Stimulated activated CD4-positive, alpha-beta T cell treated with anti-CD3 and anti-CD28 coated beads, TNF-alpha, amount 100 ng/mL, for 24 hours (primary cell): ENCODE results near the gene NOC2L.
"Not testable (repeated sequence)": the region's sequence is repeated elsewhere in the genome, so short reads cannot be mapped to it uniquely, and the experiment has no call there.

ENCODE experiments used
- DNase-seq, 3 experiments: peaks; one replicate each; pipeline ENCODE4 v3.0.0-alpha.2; 2020; ENCODE audit warnings: low read depth in 3 of 3

The NOC2L gene

GRCh38 chr1:904310-904950 lies 54.6 kb downstream of the NOC2L start:
- DNase-seq: peak; percentile 69 to 82 (median 77)

DNA sequence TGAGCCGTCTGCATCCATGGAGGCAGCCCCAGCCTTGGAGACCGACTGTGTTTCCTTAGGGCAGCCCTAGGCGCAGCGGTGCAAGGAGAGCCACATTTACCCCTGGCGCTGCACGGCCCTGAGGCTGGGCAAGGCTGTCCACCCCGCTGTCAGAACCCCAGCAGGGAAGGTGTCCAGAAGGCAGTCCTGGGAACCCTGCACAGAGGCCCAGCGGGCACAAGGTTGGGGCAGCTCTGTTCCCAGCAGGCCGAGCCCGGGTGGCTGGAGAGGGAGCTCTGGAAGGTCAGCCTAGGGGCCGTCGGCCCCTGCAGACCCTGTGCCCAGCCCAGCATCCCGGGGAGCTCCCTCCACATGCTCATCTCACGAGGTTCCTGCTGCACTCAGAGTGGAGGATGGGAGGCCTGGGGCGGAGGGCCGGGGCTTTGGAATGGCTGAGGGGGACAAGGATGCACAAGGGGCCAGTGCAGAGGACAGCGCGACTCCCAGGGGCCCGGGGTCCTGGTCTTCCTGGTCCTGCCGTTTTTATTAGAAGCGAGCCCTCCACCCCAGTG lies 55.3 kb downstream of the NOC2L start:
- no peak for DNase-seq

GRCh38 chr1:903305-903704 lies 55.8 kb downstream of the NOC2L start:
- no peak for DNase-seq

DNA sequence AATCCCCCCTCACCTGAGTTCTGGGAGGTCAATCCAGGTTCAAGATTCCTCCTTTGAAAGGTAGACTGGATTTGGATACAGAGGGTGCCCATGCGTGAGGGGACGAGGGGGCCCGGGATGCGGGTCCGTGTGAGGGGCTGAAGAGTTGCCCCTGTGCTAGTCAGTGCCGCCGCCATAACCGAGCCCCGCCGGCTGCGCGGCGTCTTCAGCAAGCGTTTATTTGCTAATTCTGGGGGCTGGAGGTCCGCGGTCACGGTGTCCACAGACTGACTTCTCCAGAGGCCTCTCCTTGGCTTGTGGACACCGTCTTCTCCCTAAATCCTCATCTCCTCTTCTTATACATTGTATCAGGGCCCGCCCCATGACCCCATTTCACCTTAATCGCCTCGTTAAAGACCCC lies 56.3 kb downstream of the NOC2L start:
- DNase-seq: no peak

GRCh38 chr1:901108-901859 lies 57.8 kb downstream of the NOC2L start:
- no peak for DNase-seq

DNA sequence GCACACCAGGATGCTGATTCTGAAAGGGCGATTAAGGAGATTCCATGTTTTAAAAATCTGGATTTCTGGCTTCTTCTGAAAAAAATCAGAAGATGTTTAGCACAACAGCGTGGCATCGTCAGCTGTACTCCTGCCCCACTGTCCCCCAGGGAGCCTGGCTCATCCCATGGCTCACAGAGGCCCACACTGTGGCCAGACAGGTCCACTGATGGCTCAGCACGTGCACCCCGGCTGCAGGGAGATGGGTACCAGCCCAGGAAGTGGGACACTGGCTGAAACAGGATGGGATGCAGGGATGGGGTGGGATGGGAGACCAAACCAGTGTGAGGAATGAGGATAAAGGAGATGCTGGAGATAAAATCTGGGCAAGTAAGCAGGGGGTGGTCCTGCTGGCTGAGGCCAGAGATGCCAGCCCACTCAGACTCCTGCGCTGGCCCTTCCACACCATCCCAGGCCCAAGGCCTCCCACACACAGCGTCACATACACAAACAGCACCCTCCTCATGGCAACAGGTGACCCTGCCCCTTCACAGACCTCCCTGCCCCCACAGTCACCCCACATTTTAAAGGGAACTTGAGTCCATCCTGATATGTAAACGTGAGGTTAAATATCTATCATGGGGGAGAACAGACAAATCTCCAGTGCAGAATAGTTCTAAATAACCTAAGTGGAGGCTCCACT lies 59.3 kb downstream of the NOC2L start:
- DNase-seq: no peak

DNA sequence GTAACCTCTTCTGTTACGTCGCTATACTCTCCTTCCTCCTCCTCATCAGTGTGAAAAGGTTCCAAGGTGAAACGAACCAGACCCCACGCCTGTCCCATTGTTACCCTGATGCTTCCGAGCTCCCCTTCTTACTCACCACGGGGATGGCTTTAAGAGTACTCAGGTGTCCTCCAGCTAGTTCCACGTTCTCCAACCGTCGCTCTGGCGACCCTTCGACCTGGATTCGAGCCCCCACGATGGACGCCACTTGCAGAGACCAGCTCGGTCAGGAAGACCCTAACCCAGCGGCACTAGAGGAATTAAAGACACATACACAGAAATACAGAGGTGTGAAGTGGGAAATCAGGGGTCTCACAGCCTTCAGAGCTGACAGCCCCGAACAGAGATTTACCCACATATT lies 61.1 kb downstream of the NOC2L start:
- DNase-seq: not testable (repeated sequence)

GRCh38 chr1:897226-897625 lies 61.8 kb downstream of the NOC2L start:
- no peak for DNase-seq
